Neuronal stem cell (in vitro differentiated cells): ENCODE measurements around the gene RASA2. TPM values are rescaled to one million over a fixed set of nuclear protein-coding genes. Genes with fewer than 3 reads are reported as not detected.

ENCODE experiments used
- DNase-seq: peaks from one replicate; pipeline ENCODE4 v3.0.0-alpha.2; 2013; ENCODE audit warnings: low spot score
- H2AFZ ChIP-seq: one replicate; pipeline ENCODE4 v1.6.1; 2013; ENCODE audit warnings: mild to moderate bottlenecking, low read length, inconsistent platforms
- H2AK5ac ChIP-seq: 2 replicates; pipeline ENCODE4 v1.6.1; 2013; ENCODE audit warnings: low read depth, mild to moderate bottlenecking, inconsistent platforms, low read length, moderate library complexity, mixed read lengths
- H2BK120ac ChIP-seq: 2 replicates; pipeline ENCODE4 v1.6.1; 2013; ENCODE audit warnings: low read depth, mild to moderate bottlenecking, inconsistent platforms, low read length, moderate library complexity, mixed read lengths
- H2BK12ac ChIP-seq: one replicate; pipeline ENCODE4 v1.6.1; 2013; ENCODE audit warnings: low read length, inconsistent platforms
- H2BK15ac ChIP-seq: 2 replicates; pipeline ENCODE4 v1.6.1; 2013; ENCODE audit warnings: mild to moderate bottlenecking, low read length, inconsistent platforms, mixed read lengths
- H2BK5ac ChIP-seq: one replicate; pipeline ENCODE4 v1.6.1; 2013; ENCODE audit warnings: inconsistent platforms, mild to moderate bottlenecking, low read length, moderate library complexity
- H3K14ac ChIP-seq: one replicate; pipeline ENCODE4 v1.6.1; 2013; ENCODE audit warnings: low read length, inconsistent platforms
- H3K18ac ChIP-seq: 2 replicates; pipeline ENCODE4 v1.6.1; 2013; ENCODE audit warnings: low read length, inconsistent platforms
- H3K23ac ChIP-seq: 2 replicates; pipeline ENCODE4 v1.6.1; 2013; ENCODE audit warnings: low read depth, mild to moderate bottlenecking, mixed read lengths, low read length, inconsistent platforms; ENCODE audit not compliant: poor library complexity
- H3K27ac ChIP-seq: replicated peaks from 3 replicates; pipeline ENCODE4 v1.5.1; 2013; ENCODE audit warnings: low read length, inconsistent platforms
- H3K27me3 ChIP-seq, 3 experiments: 2 replicates each; pipeline ENCODE4 v1.6.1; 2013; ENCODE audit warnings: low read length in 3 of 3, mild to moderate bottlenecking in 2 of 3, inconsistent platforms in 1 of 3, low read depth in 1 of 3, mixed read lengths in 1 of 3, moderate library complexity in 1 of 3; ENCODE audit not compliant: control insufficient read depth in 3 of 3, insufficient read depth in 3 of 3
- H3K36me3 ChIP-seq, 2 donors: replicated peaks in 1 of 2; 2 replicates each; pipeline ENCODE4 v1.6.1; 2013; ENCODE audit warnings: low read length in 2 of 2; ENCODE audit not compliant: control insufficient read depth in 2 of 2, insufficient read depth in 2 of 2
- H3K4ac ChIP-seq: 2 replicates; pipeline ENCODE4 v1.6.1; 2013; ENCODE audit warnings: inconsistent platforms, mild to moderate bottlenecking, low read length, moderate library complexity
- H3K4me1 ChIP-seq, 2 donors: 1 replicate in 1 of 2; 2 replicates in 1 of 2; pipeline ENCODE4 v1.6.1; 2013; ENCODE audit warnings: low read length in 2 of 2, low read depth in 1 of 2; ENCODE audit not compliant: control insufficient read depth in 2 of 2, insufficient read depth in 1 of 2
- H3K4me2 ChIP-seq: one replicate; pipeline ENCODE4 v1.6.1; 2013; ENCODE audit warnings: mild to moderate bottlenecking, low read length, inconsistent platforms; ENCODE audit not compliant: insufficient read depth, poor library complexity, severe bottlenecking
- H3K4me3 ChIP-seq, 2 donors: 2 replicates each; pipeline ENCODE4 v1.5.1; 2013; ENCODE audit warnings: low read length in 2 of 2, mild to moderate bottlenecking in 2 of 2, inconsistent platforms in 1 of 2, moderate library complexity in 1 of 2
- H3K79me1 ChIP-seq: one replicate; pipeline ENCODE4 v1.6.1; 2013; ENCODE audit warnings: low read depth, mild to moderate bottlenecking, inconsistent platforms, low read length, moderate library complexity
- H3K9ac ChIP-seq: one replicate; pipeline ENCODE4 v1.6.1; 2013; ENCODE audit warnings: mild to moderate bottlenecking, low read depth, low read length, inconsistent platforms; ENCODE audit not compliant: poor library complexity
- H3K9me3 ChIP-seq, 2 donors: replicated peaks in 1 of 2; 2 replicates each; pipeline versions ENCODE3 to v1.6.1; 2013; ENCODE audit warnings: low read length in 2 of 2, mild to moderate bottlenecking in 2 of 2, inconsistent platforms in 1 of 2, low read depth in 1 of 2, mixed read lengths in 1 of 2, moderate library complexity in 1 of 2; ENCODE audit not compliant: control insufficient read depth in 2 of 2, insufficient read depth in 1 of 2
- H4K8ac ChIP-seq: one replicate; pipeline ENCODE4 v1.6.1; 2013; ENCODE audit warnings: low read depth, mild to moderate bottlenecking, inconsistent platforms, low read length, moderate library complexity
- H4K91ac ChIP-seq: one replicate; pipeline ENCODE4 v1.6.1; 2013; ENCODE audit warnings: low read length, low read depth, mild to moderate bottlenecking, inconsistent platforms; ENCODE audit not compliant: poor library complexity
- WGBS, 2 donors: extraction: QIAGEN DNeasy Blood & Tissue Kit; methylation state at CpG; one replicate each; pipeline ENCODE4 v1.1.7; 2013; ENCODE audit warnings: missing lambda C conversion rate in 2 of 2, mixed read lengths in 1 of 2; ENCODE audit not compliant: insufficient read length in 2 of 2, insufficient replicate concordance in 1 of 2; ENCODE audit errors: extremely low coverage in 2 of 2; 5-methylcytosine and 5-hydroxymethylcytosine counted together
- polyA plus RNA-seq, 2 experiments: library from polyadenylated mRNA; stranded (reverse); fragments of 200-250 nt; gene quantifications; one replicate each; pipeline ENCODE4 v1.2.3, GENCODE V29; 2013

The RASA2 gene
- 13.3 TPM for polyA plus RNA-seq (2013, experiment 1 of 2)
- polyA plus RNA-seq (2013, experiment 2 of 2) = 14.7 TPM

DNA sequence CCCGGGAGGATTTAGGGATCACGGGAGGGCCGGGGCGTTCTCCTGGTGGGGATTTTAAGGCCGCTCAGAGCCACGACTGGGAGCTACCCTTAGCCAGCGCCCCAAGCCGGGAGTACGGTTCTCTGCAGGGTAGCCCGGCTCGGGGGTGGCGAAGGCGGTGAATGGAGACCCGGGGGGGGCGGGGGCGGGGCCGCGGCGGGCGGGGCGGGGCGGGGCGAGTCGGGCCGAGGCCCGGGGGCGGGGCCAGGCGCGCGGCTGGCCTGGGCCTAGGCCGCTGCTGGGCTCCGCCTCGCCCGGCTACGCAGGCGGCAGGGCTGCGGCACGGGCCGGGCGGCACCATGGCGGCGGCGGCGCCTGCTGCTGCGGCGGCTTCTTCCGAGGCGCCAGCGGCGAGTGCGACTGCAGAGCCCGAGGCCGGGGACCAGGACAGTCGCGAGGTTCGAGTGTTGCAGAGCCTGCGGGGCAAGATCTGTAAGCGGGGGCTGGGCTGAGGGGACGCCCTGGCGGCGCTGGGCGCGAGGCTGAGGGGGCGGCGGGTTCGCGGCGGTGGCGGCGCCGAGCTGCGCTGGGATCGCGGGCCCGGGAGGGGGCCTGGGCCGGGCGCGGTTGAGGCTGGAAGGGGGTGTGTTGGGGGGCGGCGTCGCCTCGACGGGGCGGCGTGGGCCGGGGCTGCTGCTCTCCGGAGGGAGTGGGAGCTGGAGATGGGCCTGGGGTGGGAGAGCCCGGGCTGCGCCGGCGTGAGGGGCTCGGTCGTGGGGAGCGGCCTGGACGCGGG is at the start of gene RASA2:
TSS of gene RASA2 (plus strand) at position 282 of the 775 bp plus-strand sequence. CDS start at position 339, 57 bp downstream.
- no CpG with 5 or more reads among the region's 96 CpGs for WGBS, 2 donors

DNA sequence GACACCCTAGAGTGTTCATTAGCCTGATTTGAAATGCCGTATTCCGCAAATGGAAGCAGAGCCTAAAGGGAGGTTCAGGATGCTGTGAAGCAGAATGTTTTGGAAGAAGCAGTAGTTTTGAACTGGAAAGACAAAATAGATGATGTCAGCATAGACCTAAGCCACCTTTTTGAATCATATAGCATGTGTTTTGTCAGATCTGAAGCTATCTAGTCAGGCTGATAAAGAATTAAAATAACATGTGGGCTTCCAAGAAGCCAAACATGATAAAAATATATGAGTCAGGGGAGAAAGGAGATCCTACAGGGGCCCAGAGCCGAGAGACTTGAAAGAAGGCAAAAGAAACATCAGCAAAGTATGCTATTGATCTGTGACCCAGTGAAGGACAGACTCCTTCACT is 47.2 kb upstream of the RASA2 start:
- Histone ChIP-seq H2BK15ac (no peak overlapping the region), H2AFZ (no peak overlapping the region), H4K8ac (no peak overlapping the region), H3K4me2 (no peak overlapping the region), H2BK120ac (no peak overlapping the region), H3K9ac (no peak overlapping the region), H3K23ac (no peak overlapping the region), H3K79me1 (no peaks in the 10 kb centered on the region), H2BK12ac (no peak overlapping the region), H3K9me3 (no peaks in the 10 kb centered on the region), H2AK5ac (no peak overlapping the region), H3K14ac (no peak overlapping the region), H3K27me3 (no peaks in the 10 kb centered on the region), H3K4me1 (peaks cover 3 to 7% of the 10 kb centered on the region in 2 donors), H2BK5ac (no peak overlapping the region), H3K27ac (no peak overlapping the region), H3K36me3 (peaks cover 5 to 30% of the 10 kb centered on the region in 2 donors), H3K18ac (no peak overlapping the region), H3K4ac (no peak overlapping the region), H4K91ac (no peak overlapping the region), H3K4me3 (no peak overlapping the region)
- no peak for DNase-seq
- no CpG with 5 or more reads among the region's 3 CpGs for WGBS, 2 donors

More for the DNA sequence above, at the start of gene RASA2:
- H2AK5ac ChIP-seq = peak within 1 kb of the TSS; percentile 86
- peak within 1 kb of the TSS; percentile 96 for H3K9ac ChIP-seq
- peak within 1 kb of the TSS; percentile 97 for H3K27ac ChIP-seq
- peak within 1 kb of the TSS; percentile 7 for H4K8ac ChIP-seq
- peak within 1 kb of the TSS; percentile 98 for H2AFZ ChIP-seq
- H3K14ac ChIP-seq = peak within 1 kb of the TSS; percentile 98
- H3K4me1 ChIP-seq = peaks cover 4 to 13% of the 10 kb centered on the region in 2 donors
- H2BK5ac ChIP-seq = peak within 1 kb of the TSS; percentile 91
- peak within 1 kb of the TSS; percentile 99 for H3K23ac ChIP-seq
- no peak within 1 kb of the TSS for H2BK12ac ChIP-seq
- peaks cover 0 to 4% of the 10 kb centered on the region in 2 donors for H3K36me3 ChIP-seq
- peak within 1 kb of the TSS; percentile 72 for H3K4me2 ChIP-seq
- peak within 1 kb of the TSS; percentile 60 to 93 for H3K4me3 ChIP-seq
- peak within 1 kb of the TSS; percentile 76 for H4K91ac ChIP-seq
- peak within 1 kb of the TSS; percentile 86 for H3K4ac ChIP-seq
- peak within 1 kb of the TSS; percentile 98 for H2BK15ac ChIP-seq
- no peaks in the 10 kb centered on the region for H3K9me3 ChIP-seq
- no peak within 1 kb of the TSS for H2BK120ac ChIP-seq
- peak; percentile 81 for DNase-seq
- peaks cover 0 to 3% (median 0%) of the 10 kb centered on the region in 3 experiments for H3K27me3 ChIP-seq
- H3K18ac ChIP-seq = peak within 1 kb of the TSS; percentile 99
- H3K79me1 ChIP-seq = no peaks in the 10 kb centered on the region

GRCh38 chr3:141440942-141441341 is 45.9 kb upstream of the RASA2 start:
- no peak overlapping the region for H2AFZ ChIP-seq
- H3K4me1 ChIP-seq = peaks cover 3 to 7% of the 10 kb centered on the region in 2 donors
- peaks cover 5 to 41% of the 10 kb centered on the region in 2 donors for H3K36me3 ChIP-seq
- no peak overlapping the region for H3K4ac ChIP-seq
- no peak overlapping the region for H3K4me3 ChIP-seq
- no peak overlapping the region for H2BK12ac ChIP-seq
- WGBS, 2 donors = no CpG with 5 or more reads among the region's 3 CpGs
- no peaks in the 10 kb centered on the region for H3K79me1 ChIP-seq
- H2BK120ac ChIP-seq = no peak overlapping the region
- no peak overlapping the region for H3K9ac ChIP-seq
- H2AK5ac ChIP-seq = no peak overlapping the region
- H4K91ac ChIP-seq = no peak overlapping the region
- H2BK15ac ChIP-seq = no peak overlapping the region
- no peak overlapping the region for H3K18ac ChIP-seq
- H2BK5ac ChIP-seq = no peak overlapping the region
- no peak overlapping the region for H3K27ac ChIP-seq
- DNase-seq = no peak
- no peak overlapping the region for H3K4me2 ChIP-seq
- H3K23ac ChIP-seq = no peak overlapping the region
- no peaks in the 10 kb centered on the region for H3K27me3 ChIP-seq
- H3K9me3 ChIP-seq = no peaks in the 10 kb centered on the region
- H3K14ac ChIP-seq = no peak overlapping the region
- no peak overlapping the region for H4K8ac ChIP-seq
